GM19193 (cell line): ENCODE data around the gene MAP3K10.

ENCODE experiments used
- POLR2A ChIP-seq: IDR thresholded peaks from 4 replicates; pipeline ENCODE4 v1.6.1; 2011; ENCODE audit not compliant: insufficient read depth, insufficient read length; ENCODE audit errors: extremely low read depth

Gene MAP3K10

GRCh38 chr19:40235238-40236025 lies 44.2 kb downstream of the MAP3K10 start:
- no peak for TF ChIP-seq POLR2A

- no peak for TF ChIP-seq POLR2A
Observed at GRCh38 chr19:40236026-40236355, 44.8 kb downstream of the MAP3K10 start.

GRCh38 chr19:40236366-40236765 lies 45.1 kb downstream of the MAP3K10 start:
- TF ChIP-seq POLR2A, result no peak

GRCh38 chr19:40237791-40238190 lies 46.6 kb downstream of the MAP3K10 start:
- no peak for TF ChIP-seq POLR2A

- TF ChIP-seq POLR2A, result no peak
Observed at GRCh38 chr19:40238775-40239174, 47.5 kb downstream of the MAP3K10 start.

GRCh38 chr19:40239415-40240226 lies 48.4 kb downstream of the MAP3K10 start:
- TF ChIP-seq POLR2A, result no peak

- no peak for TF ChIP-seq POLR2A
Observed at GRCh38 chr19:40240332-40240731, 49.1 kb downstream of the MAP3K10 start.

GRCh38 chr19:40241125-40241808 lies 50.0 kb downstream of the MAP3K10 start:
- TF ChIP-seq POLR2A, result no peak

DNA sequence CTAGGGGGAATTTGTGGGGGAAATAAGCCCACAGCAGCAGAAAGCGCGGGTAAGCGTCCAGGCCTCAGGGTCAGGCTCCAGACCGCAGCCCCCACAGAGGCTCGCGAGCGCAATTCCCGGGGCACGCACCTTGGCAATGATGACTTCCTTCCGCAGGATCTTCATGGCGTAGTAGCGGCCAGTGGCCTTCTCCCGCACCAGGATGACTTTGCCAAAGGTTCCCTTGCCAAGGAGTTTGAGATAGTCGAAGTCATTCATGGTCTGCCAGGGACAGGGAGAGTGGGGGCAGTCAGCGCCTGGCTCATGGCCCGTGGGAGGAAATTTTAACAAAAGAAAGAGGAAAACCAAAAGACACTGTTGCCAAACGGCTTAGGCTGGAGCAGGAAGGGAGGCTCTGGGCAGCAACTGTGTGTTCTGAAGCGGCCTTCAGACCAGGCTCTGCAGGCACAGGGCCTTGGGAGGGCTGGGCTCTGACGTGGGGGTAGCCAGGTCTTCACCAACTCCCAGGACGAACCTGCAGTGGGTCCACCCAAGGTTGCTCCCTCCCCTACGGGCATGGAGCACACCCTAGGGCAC lies 50.7 kb downstream of the MAP3K10 start:
- no peak for TF ChIP-seq POLR2A

GRCh38 chr19:40242480-40242879 lies 51.3 kb downstream of the MAP3K10 start:
- no peak for TF ChIP-seq POLR2A

DNA sequence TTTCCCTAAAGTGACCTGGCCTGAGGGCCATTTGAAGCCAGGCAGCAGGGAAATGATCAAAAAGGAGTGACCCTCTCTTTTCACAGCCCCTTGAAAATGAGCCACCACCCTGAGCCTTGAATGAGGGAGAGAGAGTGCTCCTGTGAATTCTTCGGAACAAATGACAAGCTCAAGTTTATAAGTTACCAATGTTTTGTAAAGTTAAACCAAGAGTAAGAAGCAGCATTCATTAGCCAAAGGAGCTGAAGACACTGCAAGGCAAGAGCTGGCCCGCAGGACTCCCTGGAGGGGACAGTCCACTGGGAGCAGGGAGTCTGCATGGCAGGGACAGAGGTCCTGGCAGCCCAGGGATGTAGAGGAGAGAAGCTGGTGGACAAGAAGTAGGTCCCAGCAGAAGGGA lies 52.0 kb downstream of the MAP3K10 start:
- no peak for TF ChIP-seq POLR2A

GRCh38 chr19:40244579-40245317 lies 53.5 kb downstream of the MAP3K10 start:
- no peak for TF ChIP-seq POLR2A

DNA sequence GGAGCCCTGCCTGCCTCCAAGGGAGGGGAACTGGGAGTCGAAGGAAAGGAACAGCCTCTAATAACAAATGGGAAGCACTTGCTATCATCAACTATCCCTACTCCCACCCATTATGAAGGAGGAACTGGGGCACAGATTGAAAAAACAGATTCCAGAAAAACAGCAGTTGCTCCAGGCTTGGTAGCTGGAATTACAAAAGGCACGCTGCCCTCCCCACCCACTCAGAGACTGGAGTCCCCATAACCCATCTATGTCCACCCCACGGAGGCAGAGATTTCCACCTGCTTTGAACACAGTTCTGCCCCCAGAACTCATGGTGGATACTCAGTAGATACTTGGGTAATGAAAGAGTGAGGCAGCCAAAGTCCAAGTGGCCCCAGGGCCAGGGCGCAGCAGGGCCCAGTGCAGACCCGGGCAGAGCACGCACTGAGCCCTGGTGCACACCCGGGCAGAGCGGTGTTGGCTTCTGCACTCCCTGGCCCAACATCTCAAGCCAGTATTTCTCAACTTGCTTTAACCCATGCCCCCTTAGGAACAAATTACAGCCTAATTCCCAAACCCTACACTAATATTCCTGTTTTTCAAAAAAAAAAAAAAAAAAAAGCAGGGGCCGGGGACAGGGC lies 54.4 kb downstream of the MAP3K10 start:
- TF ChIP-seq POLR2A, result no peak

GRCh38 chr19:40246292-40247073 lies 55.3 kb downstream of the MAP3K10 start:
- no peak for TF ChIP-seq POLR2A

DNA sequence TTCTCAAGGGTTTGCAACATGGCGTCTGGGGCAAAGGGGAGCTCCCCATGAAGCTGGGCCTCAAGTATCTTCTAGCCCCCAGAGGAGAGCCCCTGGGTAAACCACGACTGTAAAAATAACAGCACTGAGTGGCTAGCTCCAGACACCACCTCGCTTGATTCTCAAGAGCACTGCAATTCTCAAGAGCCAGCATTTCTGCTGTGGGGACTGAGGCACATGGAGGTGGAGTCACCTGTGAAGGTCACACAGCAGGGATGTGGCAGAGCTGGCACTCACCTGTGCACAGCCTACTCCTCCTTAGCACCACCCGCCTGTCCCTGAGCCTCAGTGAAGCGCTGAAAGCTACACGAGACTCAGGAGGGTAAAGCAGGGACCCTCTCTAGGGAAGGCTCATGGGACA lies 56.0 kb downstream of the MAP3K10 start:
- no peak for TF ChIP-seq POLR2A
